GM12878 (cell line): ENCODE measurements around the gene AP3S2. TPM values are rescaled to one million over a fixed set of nuclear protein-coding genes. Genes with fewer than 3 reads are reported as not detected.
"Not testable (repeated sequence)": the region's sequence is repeated elsewhere in the genome, so short reads cannot be mapped to it uniquely, and the experiment has no call there.

Experiments
- ATAC-seq: fragments of 200-7000 bp; cut with Tn5 transposase; 3 replicates; pipeline ENCODE4 v1.9.1; 2020; ENCODE audit warnings: mild to moderate bottlenecking, moderate library complexity
- BruUV-seq: library from RNA; stranded (reverse); fragments of 400-500 nt; replicated peaks from 2 replicates; lab custom pipeline; 2021; lab: Mats Ljungman, UMichigan
- CTCF ChIA-PET: fragments of 300-600 bp; sonication (Branson Sonifier 250); formaldehyde crosslinking; extraction: SDS; loops from one replicate; lab custom pipeline; 2021; ENCODE audit warnings: inconsistent platforms; lab: Yijun Ruan, JAX
- POLR2A ChIA-PET: fragments of 350-600 bp; formaldehyde crosslinking; extraction: SDS; loops from one replicate; lab custom pipeline; 2021; ENCODE audit warnings: inconsistent platforms; lab: Charles Lee
- RAD21 ChIA-PET: fragments of 300-600 bp; sonication (Branson Sonifier 250); formaldehyde crosslinking; loops from one replicate; lab custom pipeline; 2023; ENCODE audit warnings: antibody characterized with exemption; ENCODE audit not compliant: unreplicated experiment; lab: Charles Lee
- SMC1A ChIA-PET: fragments of 300-600 bp; sonication (Branson Sonifier 250); formaldehyde crosslinking; loops from one replicate; lab custom pipeline; 2023; ENCODE audit not compliant: unreplicated experiment, uncharacterized antibody; lab: Charles Lee
- DNase-seq: peaks from one replicate; pipeline ENCODE4 v3.0.0-alpha.2; 2011; ENCODE audit warnings: low read depth, low spot score
- FAIRE-seq: peaks from 3 replicates; lab custom pipeline; 2011; peaks lifted over from hg19 to GRCh38; lab: Jason Lieb, UNC
- H2AFZ ChIP-seq: 2 replicates; pipeline ENCODE4 v1.6.0; 2011; ENCODE audit warnings: low read depth, low read length, control low read depth; ENCODE audit not compliant: control insufficient read depth
- H3K27ac ChIP-seq: 2 replicates; pipeline ENCODE4 v1.5.1; 2011; ENCODE audit warnings: control low read depth; ENCODE audit not compliant: control insufficient read depth, insufficient read depth
- H3K27me3 ChIP-seq, 2 experiments: replicated peaks in 1 of 2; 2 replicates each; pipeline versions ENCODE4 v1.6.0 to v1.6.1; 2011; ENCODE audit warnings: low read length in 1 of 2; ENCODE audit not compliant: control insufficient read depth in 2 of 2, insufficient read depth in 2 of 2
- H3K36me3 ChIP-seq, 2 experiments: 2 replicates each; pipeline ENCODE4 v1.5.1; 2011; ENCODE audit warnings: low read length in 1 of 2; ENCODE audit not compliant: control insufficient read depth in 2 of 2, insufficient read depth in 2 of 2
- H3K4me1 ChIP-seq: 2 replicates; pipeline ENCODE4 v1.6.1; 2011; ENCODE audit warnings: mild to moderate bottlenecking, low read length, moderate library complexity, mixed read lengths; ENCODE audit not compliant: control insufficient read depth, insufficient read depth
- H3K4me2 ChIP-seq: 2 replicates; pipeline ENCODE4 v1.6.0; 2011; ENCODE audit warnings: control low read depth; ENCODE audit not compliant: control insufficient read depth, insufficient read depth
- H3K4me3 ChIP-seq: fragments of 200-600 bp; sonication (generic); 2 replicates; pipeline ENCODE4 v1.5.1; 2016
- H3K79me2 ChIP-seq: 2 replicates; pipeline ENCODE4 v1.6.0; 2011; ENCODE audit warnings: low read length; ENCODE audit not compliant: control insufficient read depth, insufficient read depth
- H3K9ac ChIP-seq: 2 replicates; pipeline ENCODE4 v1.8.0; 2011; ENCODE audit warnings: low read length, control low read depth, mixed read lengths; ENCODE audit not compliant: control insufficient read depth, insufficient read depth
- H3K9me3 ChIP-seq: replicated peaks from 3 replicates; pipeline ENCODE4 v1.5.1; 2011; ENCODE audit warnings: mild to moderate bottlenecking, low read length; ENCODE audit not compliant: control insufficient read depth, insufficient read depth
- H4K20me1 ChIP-seq: 2 replicates; pipeline ENCODE4 v1.6.0; 2011; ENCODE audit not compliant: control insufficient read depth, insufficient read depth
- ASH2L ChIP-seq: fragments of 300-600, 200-600 bp; sonication (generic); IDR thresholded peaks from 2 replicates; pipeline ENCODE4 v1.6.1; 2017; ENCODE audit warnings: low read depth, mild to moderate bottlenecking, borderline replicate concordance
- BMI1 ChIP-seq: fragments of 450-650 bp; IDR thresholded peaks from 2 replicates; pipeline ENCODE4 v1.6.1; 2016; ENCODE audit warnings: mild to moderate bottlenecking, moderate library complexity, borderline replicate concordance
- CBFB ChIP-seq: IDR thresholded peaks from 2 replicates; pipeline ENCODE4 v1.6.1; 2016; ENCODE audit warnings: antibody characterized with exemption, low read depth
- EGR1 ChIP-seq, 2 experiments: IDR thresholded peaks; 1 replicate in 1 of 2; 2 replicates in 1 of 2; pipeline ENCODE4 v1.6.1; 2011 to 2012; ENCODE audit warnings: low read depth in 2 of 2, low read length in 2 of 2, borderline replicate concordance in 1 of 2, mild to moderate bottlenecking in 1 of 2, moderate library complexity in 1 of 2
- FOS ChIP-seq: IDR thresholded peaks from 3 replicates; pipeline ENCODE4 v1.6.1; 2011; ENCODE audit warnings: borderline replicate concordance; ENCODE audit not compliant: insufficient read length; ENCODE audit errors: extremely low read depth
- HCFC1 ChIP-seq: fragments of 150-350 bp; IDR thresholded peaks from 2 replicates; pipeline ENCODE4 v1.6.1; 2014; ENCODE audit warnings: low read length
- HDGF ChIP-seq: fragments of 450-650 bp; IDR thresholded peaks from 2 replicates; pipeline ENCODE4 v1.6.1; 2016; ENCODE audit warnings: antibody characterized with exemption
- NR2C1 ChIP-seq: fragments of 450-650 bp; IDR thresholded peaks from 2 replicates; pipeline ENCODE4 v1.6.1; 2017; ENCODE audit warnings: antibody characterized with exemption, mild to moderate bottlenecking, moderate library complexity
- NR2C2 ChIP-seq: IDR thresholded peaks from 2 replicates; pipeline ENCODE4 v1.6.1; 2011; ENCODE audit warnings: borderline replicate concordance, low read depth; ENCODE audit not compliant: control insufficient read depth, insufficient read length
- PBX3 ChIP-seq: IDR thresholded peaks from 2 replicates; pipeline ENCODE4 v1.6.1; 2011; ENCODE audit warnings: mild to moderate bottlenecking, low read depth, low read length, moderate library complexity; ENCODE audit not compliant: insufficient replicate concordance
- POLR2AphosphoS2 ChIP-seq: IDR thresholded peaks from 2 replicates; pipeline ENCODE4 v1.6.1; 2011; ENCODE audit warnings: low read depth, mild to moderate bottlenecking, low read length, improper control_type of control experiment, moderate library complexity
- POLR2AphosphoS5 ChIP-seq: IDR thresholded peaks from 2 replicates; pipeline ENCODE4 v1.6.1; 2011; ENCODE audit warnings: mild to moderate bottlenecking, low read length, inconsistent platforms
- SMC3 ChIP-seq: IDR thresholded peaks from 2 replicates; pipeline ENCODE4 v1.6.1; 2011; ENCODE audit warnings: low read length, improper control_type of control experiment, borderline replicate concordance
- TCF7 ChIP-seq: IDR thresholded peaks from 2 replicates; pipeline ENCODE4 v1.6.1; 2014; ENCODE audit warnings: antibody characterized with exemption, borderline replicate concordance
- ZNF217 ChIP-seq: fragments of 450-650 bp; IDR thresholded peaks from 2 replicates; pipeline ENCODE4 v1.6.1; 2017; ENCODE audit warnings: antibody characterized with exemption, mild to moderate bottlenecking
- WGBS: methylation state at CpG from one replicate; pipeline ENCODE4 v1.1.6; 2016; ENCODE audit warnings: low lambda C conversion rate; ENCODE audit not compliant: insufficient replicate concordance, insufficient coverage; ENCODE audit errors: missing lambda C conversion rate; 5-methylcytosine and 5-hydroxymethylcytosine counted together
- in situ Hi-C: fragments of 300-500 bp; cut with MboI; formaldehyde crosslinking; loops from 9 replicates; pipeline ENCODE4 v1.14.3; 2018; ENCODE audit warnings: mixed read lengths
- intact Hi-C: fragments of 100-400 bp; cut with micrococcal nuclease; formaldehyde crosslinking; loops from one replicate; pipeline ENCODE4 v1.14.2; 2022; ENCODE audit not compliant: unreplicated experiment
- polyA plus RNA-seq, 11 experiments: library from polyadenylated mRNA; depleted of rRNA in 4 of 11; unstranded in 6 of 11; stranded (reverse) in 5 of 11; fragments of >200 nt; fragmentation: Nextera tagmentation in 4 of 11; fragmentation: Illumina TruSeq in 1 of 11; extraction: Ambion mirVana in 4 of 11; extraction: Trizol in 1 of 11; gene quantifications; 1 replicate in 1 of 11; 2 replicates in 10 of 11; pipeline versions ENCODE4 v1.2.1 to v1.2.3, GENCODE V29; 2011 to 2016; ENCODE audit warnings: inconsistent platforms in 2 of 11, missing spikeins in 2 of 11, low read depth in 1 of 11
- total RNA-seq, 4 experiments: library from RNA; depleted of rRNA in 3 of 4; stranded (reverse); fragments of >200 nt in 3 of 4; fragmentation: Illumina TruSeq in 1 of 4; extraction: Trizol in 1 of 4; gene quantifications; 2 replicates each; pipeline versions ENCODE4 v1.2.1 to v1.2.3, GENCODE V29; 2013 to 2021
- TF ChIP-seq, protein P1 (sequence below): fragments of 450-650 bp; IDR thresholded peaks from 2 replicates; pipeline ENCODE4 v1.6.1; 2017; ENCODE audit warnings: low read depth, mild to moderate bottlenecking, moderate library complexity

AP3S2 gene
- total and polyA plus RNA-seq, 10 of the 15 experiments (the other 5 are each of a cell fraction or from before 2014, with no cell fraction given), result 10.0 to 43.6 (median 26.0) TPM

DNA sequence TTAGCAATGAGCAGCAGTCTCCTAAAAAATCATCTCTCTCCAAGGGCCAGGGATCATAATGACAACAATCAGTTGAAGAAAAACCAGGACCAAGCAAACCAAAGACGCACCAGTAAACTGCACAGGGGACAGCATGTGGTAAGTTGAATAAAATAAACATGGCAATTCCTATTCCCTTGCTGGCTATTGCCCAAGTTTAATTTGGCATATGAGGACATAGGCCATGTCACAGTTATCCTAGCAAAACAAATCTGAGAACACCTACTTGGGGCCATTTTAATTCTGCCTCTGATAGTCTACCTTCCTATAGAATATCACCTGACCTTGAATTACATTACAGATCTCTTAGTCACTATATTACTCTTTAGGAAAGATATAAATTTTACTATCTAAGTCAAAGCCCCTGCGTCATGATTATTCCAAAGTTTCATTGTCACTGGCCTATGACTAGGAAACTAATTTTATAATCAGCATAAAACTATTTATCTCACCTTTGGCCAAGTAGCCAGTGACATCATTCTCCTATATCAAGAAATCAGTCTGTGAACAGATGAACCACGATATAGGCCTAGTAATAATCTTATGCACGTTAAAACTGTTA is 23.0 kb downstream of the AP3S2 start (continued):
- TF ChIP-seq ASH2L (no peak), POLR2AphosphoS2 (no peak)
- TF ChIP-seq, protein P1, sequence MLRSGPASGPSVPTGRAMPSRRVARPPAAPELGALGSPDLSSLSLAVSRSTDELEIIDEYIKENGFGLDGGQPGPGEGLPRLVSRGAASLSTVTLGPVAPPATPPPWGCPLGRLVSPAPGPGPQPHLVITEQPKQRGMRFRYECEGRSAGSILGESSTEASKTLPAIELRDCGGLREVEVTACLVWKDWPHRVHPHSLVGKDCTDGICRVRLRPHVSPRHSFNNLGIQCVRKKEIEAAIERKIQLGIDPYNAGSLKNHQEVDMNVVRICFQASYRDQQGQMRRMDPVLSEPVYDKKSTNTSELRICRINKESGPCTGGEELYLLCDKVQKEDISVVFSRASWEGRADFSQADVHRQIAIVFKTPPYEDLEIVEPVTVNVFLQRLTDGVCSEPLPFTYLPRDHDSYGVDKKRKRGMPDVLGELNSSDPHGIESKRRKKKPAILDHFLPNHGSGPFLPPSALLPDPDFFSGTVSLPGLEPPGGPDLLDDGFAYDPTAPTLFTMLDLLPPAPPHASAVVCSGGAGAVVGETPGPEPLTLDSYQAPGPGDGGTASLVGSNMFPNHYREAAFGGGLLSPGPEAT, result no peak

GRCh38 chr15:89870006-89870405 is 23.8 kb downstream of the AP3S2 start:
- Histone ChIP-seq H3K4me1 (no peaks in the 10 kb centered on the region), H3K27ac (no peak overlapping the region), H3K36me3 (peaks cover 1 to 8% of the 10 kb centered on the region in 2 experiments; a peak in 2 of 4 replicates), H2AFZ (no peak overlapping the region), H3K4me2 (no peak overlapping the region), H3K9me3 (no peaks in the 10 kb centered on the region), H3K9ac (no peak overlapping the region), H3K27me3 (no peaks in the 10 kb centered on the region), H3K79me2 (no peaks in the 10 kb centered on the region), H3K4me3 (no peak overlapping the region), H4K20me1 (no peaks in the 10 kb centered on the region)
- FAIRE-seq (no peak), ATAC-seq (no peak), DNase-seq (no peak)
- SMC1A ChIA-PET, result no interaction called here
- CTCF ChIA-PET, result interaction anchor here (1.0 kb wide), 1 partner anchor 109 kb away, joined by 3 read pairs; no protein-coding TSS in a partner anchor
- POLR2A ChIA-PET, result no interaction called here
- no TSS peak for BruUV-seq
- RAD21 ChIA-PET, result no interaction called here
- 86% methylated on average over 5 of the region's 5 CpGs for WGBS
- intact Hi-C loops (no loop called here), in situ Hi-C loops (no loop called here)
- TF ChIP-seq EGR1 (IDR thresholded peaks at IDR 0.05; ENCODE audit: borderline replicate concordance in 1 of 2, low read depth in 2 of 2, low read length in 2 of 2) (no peak), HCFC1 (no peak), FOS (no peak), TCF7 (no peak), NR2C2 (no peak), SMC3 (no peak), NR2C1 (no peak), HDGF (no peak), POLR2AphosphoS5 (no peak), ZNF217 (no peak), BMI1 (no peak), CBFB (no peak), PBX3 (no peak)

DNA sequence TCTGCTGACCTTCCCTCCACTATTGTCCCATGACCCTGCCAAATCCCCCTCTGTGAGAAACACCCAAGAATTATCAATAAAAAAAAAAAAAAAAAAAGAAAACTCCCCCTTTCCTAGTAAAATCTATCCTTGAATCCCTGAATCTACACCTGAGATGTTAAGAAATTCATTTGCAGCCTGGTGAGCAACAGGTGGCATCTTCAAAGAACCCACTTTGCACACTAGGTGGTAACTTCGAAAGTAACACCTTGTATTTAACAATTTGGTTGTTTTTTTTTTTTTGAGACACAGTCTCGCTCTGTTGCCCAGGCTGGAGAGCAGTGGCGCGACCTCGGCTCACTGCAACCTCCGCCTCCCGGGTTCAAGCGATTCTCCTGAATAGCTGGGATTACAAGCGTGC is 24.3 kb downstream of the AP3S2 start:
- intact Hi-C loops, DNase-seq, POLR2A ChIA-PET, H3K9ac ChIP-seq, H3K36me3 ChIP-seq, in situ Hi-C loops, H3K4me1 ChIP-seq, RAD21 ChIA-PET, H3K79me2 ChIP-seq, H4K20me1 ChIP-seq, SMC1A ChIA-PET, BruUV-seq, H3K27me3 ChIP-seq, H3K4me2 ChIP-seq, H3K4me3 ChIP-seq, H3K9me3 ChIP-seq, H3K27ac ChIP-seq, ATAC-seq, FAIRE-seq, H2AFZ ChIP-seq: not testable (repeated sequence)
- WGBS, result 99% methylated on average over 9 of the region's 9 CpGs
- CTCF ChIA-PET, result interaction anchor here (1.0 kb wide), 1 partner anchor 108 kb away, joined by 3 read pairs; no protein-coding TSS in a partner anchor
